ENCODE measurements around the gene EML2.

EML2 gene

DNA sequence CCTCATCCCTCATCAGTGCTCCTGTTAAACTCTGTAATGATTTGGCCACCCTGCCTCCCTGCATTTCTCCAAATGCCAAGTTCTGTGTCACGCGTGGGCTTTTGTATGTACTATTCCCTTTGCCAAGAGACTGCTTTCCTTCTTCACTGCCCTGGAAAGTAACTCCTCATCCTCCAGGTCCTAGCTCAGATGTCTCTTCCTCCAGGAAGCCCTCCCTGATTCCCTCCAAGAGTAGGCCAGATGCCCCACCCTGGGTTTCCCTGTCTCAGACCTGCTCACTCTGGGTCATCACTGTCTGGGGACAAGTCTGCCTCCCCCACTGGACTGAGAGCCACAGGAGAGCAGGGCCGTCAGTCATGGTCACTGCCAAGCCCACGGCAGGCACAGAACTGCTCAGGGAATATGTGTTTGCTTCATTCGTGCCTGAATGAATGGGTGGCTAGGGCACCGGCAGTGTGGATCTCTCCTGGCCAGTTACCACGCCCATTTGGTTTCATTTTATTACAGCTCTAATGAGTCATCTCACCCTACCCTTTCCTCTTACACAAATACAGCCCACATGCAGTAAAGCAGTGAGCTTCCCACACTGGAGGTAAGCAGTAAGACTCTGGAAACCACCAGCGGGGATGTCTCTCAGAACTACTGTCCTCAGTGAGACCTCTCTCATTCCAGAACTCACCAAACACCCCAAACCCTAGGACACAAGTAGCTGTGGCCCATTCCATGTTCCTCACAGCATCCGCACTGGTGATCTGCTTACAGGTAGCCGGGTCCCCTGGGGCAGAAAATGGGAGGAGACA is 25.1 kb downstream of the EML2 start:
- no peak for DNase-seq

DNA sequence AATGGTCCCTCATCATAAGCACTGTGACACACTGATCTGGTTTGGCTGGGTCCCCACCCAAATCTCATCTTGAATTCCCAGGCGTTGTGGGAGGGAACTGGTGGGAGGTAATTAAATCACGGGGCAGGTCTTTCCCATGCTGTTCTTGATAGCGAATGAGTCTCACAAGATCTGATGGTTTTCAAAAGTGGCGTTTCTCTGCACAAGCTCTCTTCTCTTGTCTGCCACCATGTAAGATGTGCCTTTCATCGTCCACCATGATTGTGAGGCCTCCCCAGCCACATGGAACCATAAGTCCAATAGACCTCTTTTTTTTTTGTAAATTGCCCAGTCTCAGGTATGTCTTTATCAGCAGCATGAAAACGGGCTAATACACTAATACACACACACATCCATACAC is 30.2 kb downstream of the EML2 start:
- no peak for DNase-seq

DNA sequence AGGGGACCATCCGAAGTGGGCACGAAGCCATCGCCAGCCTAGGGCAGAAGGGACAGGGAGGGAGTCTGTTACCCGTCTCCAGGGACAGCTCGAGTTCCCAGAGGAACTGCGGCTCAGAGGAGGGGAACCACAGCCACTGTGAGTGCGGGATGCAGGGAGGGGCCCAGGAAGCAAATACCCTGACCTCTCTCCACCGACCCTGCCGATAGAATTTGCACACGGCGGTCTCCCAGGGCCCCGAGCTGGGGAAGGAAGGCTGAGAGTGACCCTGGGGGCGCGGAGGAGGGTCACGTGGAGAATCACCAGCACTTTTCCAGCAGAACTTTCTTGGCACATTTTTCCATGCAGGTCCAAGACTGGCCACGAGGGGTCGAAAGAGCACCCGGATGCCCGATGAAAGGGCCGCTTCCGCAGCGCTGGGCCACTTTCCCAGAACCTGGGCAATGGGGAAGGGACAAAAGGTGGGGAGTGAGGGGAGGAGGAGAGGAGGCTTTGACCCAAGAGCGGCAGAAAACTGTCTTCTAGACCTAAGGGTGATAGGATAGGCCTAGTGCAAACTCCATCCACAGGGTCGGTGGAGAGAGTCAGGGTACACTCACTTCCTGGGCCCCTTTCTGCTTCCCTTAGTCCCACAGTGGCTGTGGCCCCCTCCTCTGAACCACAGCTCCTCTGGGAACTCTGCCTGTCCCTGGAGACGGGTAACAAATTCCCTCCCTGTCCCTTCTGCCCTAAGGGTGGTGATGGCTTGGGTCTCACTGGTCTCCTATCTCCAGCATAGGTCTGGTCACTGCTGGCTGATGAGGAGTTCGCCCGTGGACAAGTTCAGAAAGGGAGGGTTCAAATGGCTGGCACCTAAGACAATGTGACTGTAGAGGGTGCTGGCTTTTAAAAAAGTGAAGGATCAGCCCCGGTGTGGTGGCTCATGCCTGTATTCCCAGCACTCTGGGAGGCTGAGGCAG is 31.8 kb downstream of the EML2 start:
- DNase-seq, result peak; percentile 89

DNA sequence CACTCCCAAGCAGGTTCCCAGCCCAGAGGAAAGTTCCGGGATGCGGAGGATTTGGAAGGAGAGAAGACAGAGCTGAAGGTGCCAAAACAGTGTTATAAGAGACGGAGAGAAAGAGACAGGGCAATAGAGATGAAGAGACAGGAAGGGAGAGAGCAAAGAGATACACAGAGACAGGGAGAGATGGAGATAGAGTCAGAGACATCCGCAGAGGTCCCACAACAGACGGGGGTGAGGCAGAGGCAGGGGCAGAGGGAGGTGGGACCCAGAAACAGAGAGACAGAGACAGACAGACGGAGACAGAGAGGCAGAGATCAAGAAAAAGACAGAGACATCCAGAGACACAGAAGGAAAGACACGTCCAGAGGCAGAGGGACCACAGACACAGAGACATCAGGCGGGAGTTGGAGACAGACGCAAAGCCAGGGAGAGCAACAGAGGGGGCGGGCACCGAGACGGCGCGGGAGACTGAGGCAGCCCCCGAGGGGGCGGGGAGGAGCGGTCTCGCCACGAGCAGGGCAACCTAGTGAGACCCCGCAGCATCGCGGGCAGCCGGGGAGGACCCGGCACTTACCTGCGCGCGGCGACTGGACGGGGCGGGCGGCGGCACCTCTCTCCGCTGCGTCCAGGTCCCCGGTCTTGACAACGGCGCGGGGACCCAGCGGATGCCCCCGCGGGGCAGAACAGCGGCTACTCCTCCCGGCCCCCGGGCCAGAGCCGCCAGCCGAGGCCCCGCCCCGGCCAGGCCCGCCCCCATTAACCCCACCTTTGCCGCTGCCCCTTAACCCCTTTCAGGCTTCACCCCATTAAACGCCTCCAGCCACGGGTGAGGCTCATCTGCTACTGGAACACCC is 37.4 kb downstream of the EML2 start, which contains the start of gene GPR4:
Gene GPR4, minus strand, starts transcription at position 689 of the 851 bp plus-strand sequence. CDS start 10,346 bp downstream, outside the sequence.
- no peak for DNase-seq

DNA sequence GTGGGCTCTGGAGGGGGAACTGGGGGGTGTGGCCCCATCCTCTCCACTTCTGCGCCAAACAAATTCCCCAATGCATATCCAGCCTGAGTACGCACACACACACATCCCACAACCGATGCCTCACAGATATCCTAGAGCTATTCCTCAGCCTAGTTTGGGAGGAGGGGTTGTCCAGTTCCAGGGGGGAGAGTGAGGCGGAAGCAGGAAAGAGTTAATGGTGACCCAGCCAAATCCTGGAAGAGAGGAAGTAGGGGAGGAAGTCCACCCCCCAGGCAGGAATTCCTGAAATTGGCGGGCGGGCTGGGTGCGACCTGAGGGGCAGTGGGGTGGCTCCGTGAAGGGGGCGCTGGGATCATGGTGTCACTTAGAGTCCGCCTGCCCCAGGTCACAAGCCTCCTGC is 38.1 kb downstream of the EML2 start:
- no peak for DNase-seq

DNA sequence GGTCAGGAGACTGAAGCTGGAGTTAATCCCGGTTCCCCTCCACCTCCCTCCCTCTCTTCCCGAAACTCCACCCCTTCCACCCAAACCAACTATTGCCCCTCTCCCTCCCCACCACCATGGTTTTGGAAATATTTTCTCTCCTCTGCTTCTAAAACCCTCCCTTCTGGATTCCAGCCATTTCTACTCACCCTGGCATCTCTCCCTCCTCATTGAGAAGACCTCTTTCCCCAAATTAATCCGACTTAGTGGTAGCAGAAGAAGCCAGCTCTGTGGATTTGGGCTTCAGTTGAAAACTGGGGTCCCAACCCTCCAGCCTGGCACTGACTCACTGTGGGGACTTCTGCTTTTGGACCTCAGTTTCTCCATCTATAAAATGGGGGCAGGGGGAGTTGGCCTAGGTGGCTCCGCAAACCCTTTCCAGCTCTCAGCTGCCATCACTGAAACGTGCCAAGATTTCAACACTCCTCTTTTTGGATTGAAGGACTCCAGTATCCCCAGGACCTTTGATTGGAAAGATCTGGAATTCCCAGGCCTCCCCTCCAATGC is 38.8 kb downstream of the EML2 start:
- DNase-seq, result no peak

DNA sequence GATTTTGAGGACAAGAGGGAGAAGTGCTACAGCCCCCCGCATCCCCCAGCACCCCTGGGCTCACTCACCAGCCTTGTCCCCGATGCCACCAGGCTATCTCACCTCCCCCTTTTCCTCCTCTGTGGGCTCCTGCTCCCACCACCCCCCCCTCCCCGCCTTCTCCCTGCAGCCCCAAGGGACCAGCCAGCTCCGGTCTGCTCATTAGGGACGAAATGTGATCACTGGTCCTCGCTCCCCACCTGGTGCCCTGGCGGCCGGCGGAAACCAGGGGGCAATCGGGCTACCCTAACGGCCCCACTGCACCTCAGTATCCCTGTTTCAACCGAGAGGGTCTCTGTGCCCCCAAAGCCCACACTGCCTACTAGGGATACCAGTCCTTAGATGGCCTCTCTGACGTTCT is 39.9 kb downstream of the EML2 start:
- DNase-seq, result no peak

DNA sequence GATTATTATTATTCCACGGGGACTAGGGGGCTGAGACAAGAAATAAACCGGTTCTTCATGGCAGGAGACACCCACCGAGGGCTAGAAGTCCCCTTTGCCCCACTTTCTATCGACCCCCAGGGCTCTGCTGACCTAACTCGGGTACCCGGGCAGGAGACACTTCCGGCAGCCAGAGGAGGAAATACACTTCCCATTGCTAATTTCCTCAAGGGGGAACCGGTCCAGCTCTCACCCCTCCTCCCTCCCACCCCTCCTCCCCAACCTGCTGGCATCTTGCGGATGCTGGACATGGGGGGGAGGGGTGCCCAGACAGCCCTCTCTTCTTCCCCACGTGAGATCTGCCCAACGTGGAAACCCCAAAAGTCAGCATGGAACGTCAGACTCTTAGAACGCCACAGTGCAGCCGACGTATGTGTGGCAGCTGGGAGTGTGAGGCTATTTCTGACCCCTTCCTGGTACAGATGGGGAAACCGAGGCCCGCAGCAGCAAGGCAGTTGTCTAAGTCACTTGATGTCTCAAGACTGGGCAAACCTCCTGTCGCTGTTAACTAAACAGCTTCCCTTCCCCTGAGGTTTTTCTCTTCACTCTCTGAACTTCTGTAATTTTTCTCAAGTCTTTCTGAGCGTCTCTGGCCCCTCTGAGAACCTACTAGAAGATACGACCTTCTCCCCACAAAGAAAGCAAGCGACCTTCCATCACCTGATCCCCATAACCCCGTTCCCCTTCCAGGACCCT is 40.8 kb downstream of the EML2 start:
- no peak for DNase-seq

DNA sequence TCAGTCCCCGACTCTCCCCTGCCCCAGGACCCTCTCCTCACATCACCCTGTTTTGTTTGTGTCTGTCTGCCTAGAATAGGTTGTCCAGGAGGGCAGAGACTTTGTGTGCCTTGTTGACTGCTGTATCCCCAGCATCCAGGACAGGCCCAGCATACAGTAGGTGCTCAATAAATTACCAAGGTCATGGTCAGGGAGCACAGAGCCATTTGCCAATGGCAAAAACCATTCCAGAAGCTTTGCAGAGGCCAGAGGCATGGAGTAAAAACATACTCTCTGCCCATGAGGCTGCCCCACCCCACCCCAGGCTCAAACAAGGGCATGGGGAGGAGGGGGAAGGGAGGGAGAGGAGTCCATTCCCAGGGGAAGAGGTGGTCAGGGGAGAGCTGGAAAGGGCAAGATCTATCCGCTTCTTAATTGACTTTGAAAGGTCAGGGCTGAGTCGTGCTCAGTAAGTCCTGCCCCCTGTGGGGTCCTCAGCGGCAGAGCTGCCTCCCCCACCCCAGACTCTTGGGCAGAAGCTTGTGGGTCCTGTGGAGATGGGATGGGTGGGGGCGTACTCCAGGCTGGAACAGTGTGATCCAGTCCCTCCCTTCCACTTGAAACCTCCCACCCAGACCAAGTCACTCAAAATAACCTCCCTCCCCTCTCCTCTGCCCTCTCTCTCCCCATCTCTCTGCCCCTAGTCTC is 41.6 kb downstream of the EML2 start:
- DNase-seq, result no peak

DNA sequence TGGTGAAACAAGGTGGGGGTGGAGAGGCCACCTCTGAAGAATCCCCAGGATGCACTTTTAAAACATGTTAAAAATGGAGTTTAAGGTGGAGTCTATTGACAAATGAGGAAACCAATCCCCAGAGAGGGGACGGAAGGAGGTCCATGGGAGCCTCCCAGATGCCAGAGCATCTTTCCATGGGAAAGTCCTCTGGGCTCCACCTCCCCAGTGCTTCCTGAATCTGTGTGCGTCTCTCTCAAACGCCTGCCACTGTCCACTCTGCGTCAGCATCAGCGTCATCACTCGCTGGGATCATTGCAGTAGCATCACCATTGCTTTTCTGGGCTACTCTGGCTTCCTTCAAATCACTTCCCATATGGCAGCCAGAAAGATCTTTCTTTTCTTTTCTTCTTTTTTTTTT is 43.4 kb downstream of the EML2 start:
- DNase-seq, result no peak

DNA sequence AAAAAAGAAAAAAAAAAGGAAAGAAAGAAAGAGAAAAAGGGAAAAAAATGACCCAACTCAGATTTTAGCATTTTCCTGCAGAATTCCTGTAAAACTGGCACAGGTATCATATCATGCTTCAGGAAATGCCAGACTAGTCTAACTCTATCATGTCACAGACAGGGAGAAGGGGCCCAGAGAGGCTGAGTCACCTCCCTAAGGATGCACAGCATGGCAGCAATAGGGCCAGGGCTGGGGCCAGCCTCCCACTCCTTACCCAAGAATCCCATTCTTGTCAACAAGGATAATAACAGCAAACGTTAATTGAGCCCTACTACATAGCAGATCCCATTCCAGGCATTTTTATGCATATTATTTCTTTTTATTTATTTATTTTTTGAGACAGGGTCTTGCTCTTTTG is 45.7 kb downstream of the EML2 start:
- no peak for DNase-seq

DNA sequence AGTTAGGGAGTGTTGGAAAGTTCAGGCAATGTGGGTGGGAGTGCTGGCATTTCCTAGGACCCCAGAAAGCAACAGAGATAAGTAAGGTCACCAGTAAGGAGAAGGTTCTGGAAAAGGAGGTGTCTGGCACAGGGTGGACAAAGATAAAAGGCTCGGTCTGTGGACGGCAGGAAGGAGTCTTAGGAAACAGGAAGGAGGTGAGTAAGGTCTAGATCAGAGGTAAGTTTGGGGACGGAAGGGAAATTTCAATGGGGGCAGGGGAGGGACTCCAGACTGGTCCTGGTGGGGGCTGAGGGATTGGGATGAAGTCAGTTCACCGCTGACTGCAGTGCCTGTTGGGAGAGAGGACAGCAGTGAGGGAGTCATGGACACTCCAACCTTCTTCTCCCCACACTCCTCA is 46.8 kb downstream of the EML2 start:
- no peak for DNase-seq

DNA sequence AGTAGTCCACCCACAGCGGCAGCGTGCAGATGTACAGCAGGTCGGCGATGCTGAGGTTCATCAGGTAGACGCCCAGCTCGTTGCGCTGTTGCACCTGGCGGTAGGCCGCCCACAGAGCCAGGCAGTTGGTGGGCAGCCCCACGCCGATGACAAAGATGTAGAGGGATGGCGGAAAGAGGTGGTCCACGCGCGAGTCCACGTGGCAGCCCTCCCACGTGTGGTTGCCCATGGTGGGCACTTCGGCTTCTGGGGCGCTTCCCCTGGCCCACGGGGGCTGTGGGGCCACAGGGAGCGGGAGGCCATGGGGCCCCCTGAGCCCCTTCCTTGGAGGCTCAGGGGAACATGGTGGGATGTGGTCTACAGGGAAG is 47.6 kb downstream of the EML2 start:
- no peak for DNase-seq

DNA sequence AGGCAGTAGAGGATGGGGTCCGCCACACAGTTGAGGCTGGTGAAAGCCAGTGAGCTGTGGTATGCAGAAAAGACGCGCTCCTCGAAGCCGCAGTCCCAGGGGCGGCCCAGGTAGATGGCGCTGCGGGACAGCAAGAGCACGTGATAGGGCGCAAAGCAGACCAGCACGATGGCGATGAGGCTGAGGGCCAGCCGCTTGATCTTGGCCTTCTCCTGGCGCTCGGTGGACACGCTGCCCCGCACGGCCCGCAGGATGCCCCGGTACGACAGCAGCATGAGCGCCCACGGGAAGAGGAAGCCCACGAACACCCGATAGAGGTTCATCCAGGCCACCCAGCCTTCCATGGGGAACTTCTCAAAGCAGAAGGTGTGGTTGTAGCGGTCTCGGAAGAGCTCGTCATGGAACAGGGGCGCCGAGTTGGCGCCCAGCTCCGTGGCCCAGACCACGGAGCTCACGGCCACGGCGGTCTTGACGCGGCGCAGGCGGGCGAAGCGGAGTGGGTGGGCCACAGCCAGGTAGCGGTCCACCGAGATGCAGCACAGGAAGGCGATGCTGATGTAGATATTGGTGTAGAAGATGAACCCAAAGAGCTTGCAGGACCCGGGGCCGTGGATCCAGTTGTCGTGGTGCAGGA is 48.1 kb downstream of the EML2 start:
- DNase-seq, result peak; percentile 86

DNA sequence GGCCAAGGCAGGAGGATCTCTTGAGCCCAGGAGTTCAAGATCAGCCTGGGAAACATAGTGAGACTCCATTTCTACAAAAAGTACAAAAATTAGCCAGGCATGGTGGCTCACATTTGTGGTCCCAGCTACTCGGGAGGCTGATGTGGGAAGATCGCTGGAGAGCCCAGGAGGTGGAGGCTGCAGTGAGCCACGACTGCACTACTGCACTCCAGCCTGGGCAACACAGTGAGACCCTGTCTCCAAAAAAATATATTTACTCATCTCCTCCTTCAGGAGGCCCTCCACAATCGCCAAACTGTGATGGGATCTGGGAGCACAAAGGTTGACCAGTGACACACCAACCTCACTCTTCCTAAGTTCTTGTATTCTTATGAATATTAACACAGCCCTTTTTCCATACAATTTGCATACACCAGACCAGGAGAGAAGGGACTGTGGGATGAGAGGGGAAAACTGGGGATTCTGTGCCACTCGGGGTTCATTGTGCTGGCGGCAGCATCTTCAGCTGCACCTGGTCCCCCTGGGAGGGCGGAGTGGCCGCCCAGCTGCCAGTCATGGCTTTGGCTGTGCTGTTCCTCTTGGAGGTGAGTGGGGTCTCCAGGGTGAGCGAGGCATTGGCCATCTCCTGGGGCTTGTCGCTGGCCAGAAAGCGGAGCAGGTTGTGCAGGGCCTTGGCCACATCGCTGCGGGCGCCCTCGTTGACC is 48.7 kb downstream of the EML2 start:
- DNase-seq, result no peak

DNA sequence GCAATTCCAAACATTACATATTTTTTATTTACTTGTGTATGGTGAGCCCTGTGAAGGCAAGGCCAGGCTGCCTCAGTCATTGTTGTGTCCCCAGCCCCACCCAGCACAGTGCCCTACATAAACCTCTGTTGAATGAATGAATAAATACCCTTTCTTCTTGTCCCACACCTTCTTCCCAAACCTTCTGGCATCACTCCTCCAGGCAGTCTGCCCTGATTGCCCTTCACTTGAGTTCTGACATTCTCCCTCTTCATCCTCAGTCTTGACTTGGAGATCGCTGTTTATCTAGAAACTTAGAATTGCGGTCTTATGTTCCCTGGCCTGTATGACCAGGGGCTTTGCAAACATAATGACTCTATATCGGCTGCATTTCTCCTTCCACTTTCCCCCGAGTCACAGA is 49.4 kb downstream of the EML2 start:
- no peak for DNase-seq

DNA sequence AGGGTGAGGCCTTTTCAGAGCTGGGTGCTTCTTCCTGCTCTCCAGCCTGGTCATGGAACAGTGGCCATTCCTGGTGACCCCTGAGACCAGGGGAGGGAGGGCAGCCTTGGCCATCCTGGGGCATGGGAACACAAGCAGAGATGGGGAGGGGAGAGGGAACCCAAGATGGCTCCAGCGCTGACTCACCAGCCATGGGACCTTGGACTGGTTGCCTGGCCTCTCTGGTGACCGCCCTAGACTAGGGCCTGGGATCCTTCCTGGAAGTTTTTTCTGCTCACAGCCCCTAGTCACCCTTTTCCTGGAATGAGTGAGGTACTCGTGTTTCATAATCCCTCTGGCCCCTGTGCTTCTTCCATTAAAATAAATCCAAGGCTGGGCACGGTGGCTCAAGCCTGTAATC is 51.3 kb downstream of the EML2 start:
- DNase-seq, result no peak

DNA sequence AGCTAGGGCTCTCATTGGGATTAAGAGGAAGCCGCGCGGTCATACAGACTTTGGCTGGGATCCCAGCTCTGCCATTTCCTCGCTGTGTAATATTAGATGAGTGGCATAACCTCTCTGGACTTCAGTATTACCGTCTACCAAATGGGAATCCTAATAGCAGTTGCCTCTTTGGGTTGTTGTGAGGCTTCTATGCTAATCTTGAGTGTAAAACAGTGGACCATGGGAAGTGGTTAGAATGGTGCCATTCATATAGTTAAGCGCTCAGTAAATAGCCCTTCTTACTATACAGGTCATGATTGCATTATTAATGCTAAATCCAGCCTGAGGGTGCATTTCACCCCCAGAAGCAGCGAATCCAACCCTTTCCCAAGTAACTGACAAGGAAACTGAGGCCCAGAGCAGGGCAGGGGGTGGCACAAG is 54.0 kb downstream of the EML2 start:
- DNase-seq, result no peak

DNA sequence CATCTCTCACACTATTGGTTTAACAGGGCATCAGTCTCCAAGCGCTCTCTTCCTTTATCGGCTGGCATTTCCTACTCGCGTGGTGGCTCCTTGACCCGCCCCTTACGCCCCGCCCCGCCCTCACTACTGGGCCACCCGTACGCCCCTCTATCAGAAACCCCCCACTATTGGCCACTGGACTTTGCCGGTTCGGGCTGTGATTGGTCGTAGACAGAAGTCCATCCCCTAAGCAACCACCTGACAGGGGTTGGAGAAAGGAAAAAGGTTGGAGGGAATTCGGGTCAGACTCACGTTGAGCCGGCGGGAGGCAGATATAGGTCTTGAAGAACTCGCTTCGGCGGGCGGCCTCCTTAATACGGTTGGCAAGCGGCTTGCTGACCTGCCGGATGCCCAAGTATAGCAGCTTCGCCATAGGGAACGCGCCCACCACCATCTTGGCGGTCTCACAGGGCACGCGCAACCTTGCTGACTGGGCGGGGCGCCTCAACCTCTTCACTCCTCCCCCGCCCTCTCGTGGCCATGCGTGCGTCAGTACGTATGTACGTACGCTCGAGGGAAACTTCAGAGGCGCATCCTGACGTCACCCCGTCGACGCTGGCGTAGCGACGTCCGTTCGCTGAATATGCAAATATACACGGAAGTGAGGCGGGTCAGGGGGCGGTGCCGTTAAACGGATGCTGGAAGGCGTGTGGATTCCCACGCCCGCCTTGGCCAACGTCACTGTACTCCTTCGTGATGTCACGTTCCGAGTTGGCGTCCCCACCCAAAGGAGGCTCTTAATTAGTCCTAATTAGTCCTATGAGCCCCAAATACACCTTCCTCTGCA is 54.7 kb downstream of the EML2 start, which contains the start of gene OPA3:
Gene OPA3, minus strand, starts transcription at position 471 of the 826 bp plus-strand sequence. Its CDS starts 38 bp downstream, at position 433.
- DNase-seq, result peak; percentile 99

Data from islet precursor cell (in vitro differentiated cells).